Measurements from ENCODE around the gene TPSD1. TPM values are rescaled to one million over a fixed set of nuclear protein-coding genes. Genes with fewer than 3 reads are reported as not detected.

Gene TPSD1
- total and polyA plus RNA-seq, 10 of the 15 experiments (the other 5 are each of a cell fraction or from before 2014, with no cell fraction given): not detected

DNA sequence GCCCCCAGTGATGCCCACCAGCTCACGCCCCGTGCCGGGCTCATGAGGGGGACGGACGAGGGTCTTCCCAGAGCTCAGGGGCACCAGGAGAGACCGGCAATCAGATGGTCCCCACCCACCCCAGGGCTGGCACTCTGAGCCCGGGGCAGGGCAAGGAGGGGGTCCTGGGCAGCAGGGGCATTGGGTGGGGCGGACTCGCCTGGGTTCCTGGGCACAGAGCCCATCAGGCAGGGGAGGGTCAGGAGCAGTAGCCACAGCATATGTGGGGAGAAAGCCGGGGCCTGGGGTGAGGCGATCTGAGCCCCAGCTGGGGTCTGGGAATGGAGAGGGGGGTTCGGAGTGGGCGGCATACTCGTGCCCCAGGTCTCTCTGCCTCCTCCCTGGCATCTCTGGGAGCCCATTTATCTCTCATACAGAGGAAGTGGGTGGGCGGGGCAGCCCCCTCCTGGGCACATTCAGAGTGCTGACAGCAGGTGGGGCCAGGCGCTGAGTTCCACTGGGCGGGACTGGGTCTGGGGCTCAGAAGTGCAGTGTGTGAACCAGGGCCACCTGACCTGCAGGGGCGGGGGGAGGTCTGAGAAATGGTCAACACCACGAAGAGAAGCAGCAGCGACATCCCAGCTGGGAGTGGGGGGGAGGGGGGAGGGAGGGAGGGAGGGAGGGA, 33.1 kb downstream of the TPSD1 start:
- no peak overlapping the region for H3K9ac ChIP-seq (ENCODE audit: control insufficient read depth, insufficient read depth, low read length)
- no peaks in the 10 kb centered on the region for H3K9me3 ChIP-seq (replicated peaks; ENCODE audit: control insufficient read depth, insufficient read depth, low read length)
- WGBS (ENCODE audit: insufficient coverage, insufficient replicate concordance, low lambda C conversion rate, missing lambda C conversion rate): 9% methylated on average over 18 of the region's 20 CpGs
- H3K4me3 ChIP-seq: no peak overlapping the region
- ChIA-PET POLR2A (no interaction called here), RAD21 (ENCODE audit: unreplicated experiment) (no interaction called here), CTCF (no interaction called here), SMC1A (ENCODE audit: uncharacterized antibody, unreplicated experiment) (no interaction called here)
- H3K79me2 ChIP-seq (ENCODE audit: control insufficient read depth, insufficient read depth, low read length): no peaks in the 10 kb centered on the region
- FAIRE-seq (no peak), DNase-seq (ENCODE audit: low read depth, low spot score) (no peak), ATAC-seq (no peak)
- H4K20me1 ChIP-seq (ENCODE audit: control insufficient read depth, insufficient read depth): no peaks in the 10 kb centered on the region
- no peaks in the 10 kb centered on the region; a peak in 2 of 4 replicates for H3K27me3 ChIP-seq (replicated peaks in 1 of 2; ENCODE audit: control insufficient read depth in 2 of 2, insufficient read depth in 2 of 2, low read length in 1 of 2)
- no peak overlapping the region for H2AFZ ChIP-seq (ENCODE audit: control insufficient read depth, low read depth, low read length)
- no peaks in the 10 kb centered on the region for H3K36me3 ChIP-seq (ENCODE audit: control insufficient read depth in 2 of 2, insufficient read depth in 2 of 2, low read length in 1 of 2)
- no peak overlapping the region for H3K27ac ChIP-seq (ENCODE audit: control insufficient read depth, insufficient read depth)
- BruUV-seq (replicated peaks): no TSS peak
- in situ Hi-C loops (cut with MboI): no loop called here
- TF ChIP-seq SPI1 (IDR thresholded peaks at IDR 0.05; ENCODE audit: borderline replicate concordance, insufficient read depth, low read depth, low read length) (no peak), HDGF (IDR thresholded peaks at IDR 0.05) (no peak), TCF3 (IDR thresholded peaks at IDR 0.05; ENCODE audit: borderline replicate concordance, insufficient read depth, low read depth, low read length) (no peak)
- TF ChIP-seq, protein P1, sequence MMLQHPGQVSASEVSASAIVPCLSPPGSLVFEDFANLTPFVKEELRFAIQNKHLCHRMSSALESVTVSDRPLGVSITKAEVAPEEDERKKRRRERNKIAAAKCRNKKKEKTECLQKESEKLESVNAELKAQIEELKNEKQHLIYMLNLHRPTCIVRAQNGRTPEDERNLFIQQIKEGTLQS (IDR thresholded peaks at IDR 0.05; ENCODE audit: borderline replicate concordance, extremely low read depth, low read depth, low read length): no peak
- intact Hi-C loops (cut with micrococcal nuclease; ENCODE audit: unreplicated experiment): no loop called here
- no peaks in the 10 kb centered on the region for H3K4me1 ChIP-seq (ENCODE audit: control insufficient read depth, insufficient read depth, low read length)
- H3K4me2 ChIP-seq (ENCODE audit: control insufficient read depth, insufficient read depth): no peak overlapping the region

DNA sequence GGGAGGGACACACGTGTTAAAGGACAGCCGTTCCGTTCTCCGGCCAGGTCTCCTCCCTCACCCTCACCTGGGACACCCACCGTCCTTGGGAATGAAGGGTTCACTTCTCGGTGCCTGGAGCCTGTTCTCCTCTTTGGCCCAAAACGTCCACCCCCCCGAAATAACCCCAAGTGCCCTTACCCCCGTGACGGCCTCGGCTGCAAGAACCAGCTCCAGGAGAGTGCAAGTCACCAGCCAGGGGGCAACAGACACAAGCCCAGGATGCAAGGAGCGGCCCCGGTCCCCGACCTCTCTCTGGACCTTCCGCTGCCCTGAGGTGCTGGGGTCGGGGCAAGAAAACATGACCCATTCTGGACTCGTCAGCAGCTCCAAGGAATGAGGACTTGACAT, 33.6 kb downstream of the TPSD1 start:
- no peak for FAIRE-seq
- ATAC-seq: no peak
- POLR2A ChIA-PET: no interaction called here
- SMC1A ChIA-PET (ENCODE audit: uncharacterized antibody, unreplicated experiment): no interaction called here
- Histone ChIP-seq H3K27me3 (replicated peaks in 1 of 2; ENCODE audit: control insufficient read depth in 2 of 2, insufficient read depth in 2 of 2, low read length in 1 of 2) (no peaks in the 10 kb centered on the region; a peak in 2 of 4 replicates), H3K4me1 (ENCODE audit: control insufficient read depth, insufficient read depth, low read length) (no peaks in the 10 kb centered on the region), H3K4me3 (no peak overlapping the region), H3K79me2 (ENCODE audit: control insufficient read depth, insufficient read depth, low read length) (no peaks in the 10 kb centered on the region), H3K36me3 (ENCODE audit: control insufficient read depth in 2 of 2, insufficient read depth in 2 of 2, low read length in 1 of 2) (no peaks in the 10 kb centered on the region), H3K27ac (ENCODE audit: control insufficient read depth, insufficient read depth) (no peak overlapping the region), H3K9me3 (replicated peaks; ENCODE audit: control insufficient read depth, insufficient read depth, low read length) (no peaks in the 10 kb centered on the region), H3K9ac (ENCODE audit: control insufficient read depth, insufficient read depth, low read length) (no peak overlapping the region), H4K20me1 (ENCODE audit: control insufficient read depth, insufficient read depth) (no peaks in the 10 kb centered on the region), H3K4me2 (ENCODE audit: control insufficient read depth, insufficient read depth) (no peak overlapping the region), H2AFZ (ENCODE audit: control insufficient read depth, low read depth, low read length) (no peak overlapping the region)
- CTCF ChIA-PET: no interaction called here
- no TSS peak for BruUV-seq (replicated peaks)
- TF ChIP-seq MEF2A (IDR thresholded peaks at IDR 0.05; ENCODE audit: insufficient read depth, low read depth, low read length) (no peak), SMARCA5 (IDR thresholded peaks at IDR 0.05) (no peak), EED (IDR thresholded peaks at IDR 0.05; ENCODE audit: low read depth) (no peak), FOS (IDR thresholded peaks at IDR 0.05; ENCODE audit: borderline replicate concordance, extremely low read depth, insufficient read length) (no peak), RFX5 (IDR thresholded peaks at IDR 0.05; ENCODE audit: low read depth, low read length) (no peak), PAX5 (IDR thresholded peaks at IDR 0.05; ENCODE audit: borderline replicate concordance, low read depth, low read length) (no peak)
- TF ChIP-seq, protein P2, sequence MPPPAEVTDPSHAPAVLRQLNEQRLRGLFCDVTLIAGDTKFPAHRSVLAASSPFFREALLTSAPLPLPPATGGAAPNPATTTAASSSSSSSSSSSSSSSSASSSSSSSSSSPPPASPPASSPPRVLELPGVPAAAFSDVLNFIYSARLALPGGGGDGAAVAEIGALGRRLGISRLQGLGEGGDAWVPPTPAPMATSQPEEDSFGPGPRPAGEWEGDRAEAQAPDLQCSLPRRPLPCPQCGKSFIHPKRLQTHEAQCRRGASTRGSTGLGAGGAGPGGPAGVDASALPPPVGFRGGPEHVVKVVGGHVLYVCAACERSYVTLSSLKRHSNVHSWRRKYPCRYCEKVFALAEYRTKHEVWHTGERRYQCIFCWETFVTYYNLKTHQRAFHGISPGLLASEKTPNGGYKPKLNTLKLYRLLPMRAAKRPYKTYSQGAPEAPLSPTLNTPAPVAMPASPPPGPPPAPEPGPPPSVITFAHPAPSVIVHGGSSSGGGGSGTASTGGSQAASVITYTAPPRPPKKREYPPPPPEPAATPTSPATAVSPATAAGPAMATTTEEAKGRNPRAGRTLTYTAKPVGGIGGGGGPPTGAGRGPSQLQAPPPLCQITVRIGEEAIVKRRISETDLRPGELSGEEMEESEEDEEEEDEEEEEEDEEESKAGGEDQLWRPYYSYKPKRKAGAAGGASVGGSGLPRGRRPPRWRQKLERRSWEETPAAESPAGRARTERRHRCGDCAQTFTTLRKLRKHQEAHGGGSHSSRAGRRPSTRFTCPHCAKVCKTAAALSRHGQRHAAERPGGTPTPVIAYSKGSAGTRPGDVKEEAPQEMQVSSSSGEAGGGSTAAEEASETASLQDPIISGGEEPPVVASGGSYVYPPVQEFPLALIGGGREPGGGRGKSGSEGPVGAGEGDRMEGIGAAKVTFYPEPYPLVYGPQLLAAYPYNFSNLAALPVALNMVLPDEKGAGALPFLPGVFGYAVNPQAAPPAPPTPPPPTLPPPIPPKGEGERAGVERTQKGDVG (CRISPR knock-in tag; IDR thresholded peaks at IDR 0.05): no peak
- RAD21 ChIA-PET (ENCODE audit: unreplicated experiment): no interaction called here
- DNase-seq (ENCODE audit: low read depth, low spot score): no peak
- in situ Hi-C loops (cut with MboI) (no loop called here), intact Hi-C loops (cut with micrococcal nuclease; ENCODE audit: unreplicated experiment) (no loop called here)
- WGBS (ENCODE audit: insufficient coverage, insufficient replicate concordance, low lambda C conversion rate, missing lambda C conversion rate): 7% methylated on average over 13 of the region's 17 CpGs
